ENCODE results near the gene ELMOD3. TPM values are rescaled to one million over a fixed set of nuclear protein-coding genes. Genes with fewer than 3 reads are reported as not detected.

Gene ELMOD3
- total and polyA plus RNA-seq, 2 of the 8 experiments (the other 6 are each of a cell fraction or from before 2014, with no cell fraction given), result 8.5 to 10.2 TPM

GRCh38 chr2:85354286-85355072 lies at the start of gene ELMOD3, which contains the start of gene RETSAT (continued):
- TF ChIP-seq ATF3 (IDR thresholded peaks at IDR 0.05; ENCODE audit: insufficient read depth, low read depth, low read length) (no peak), SP2 (IDR thresholded peaks at IDR 0.05; ENCODE audit: low read length) (no peak), FOSL1 (IDR thresholded peaks at IDR 0.05; ENCODE audit: insufficient read depth, low read depth, low read length) (no peak), CHD2 (IDR thresholded peaks at IDR 0.05; ENCODE audit: low read length) (peak; percentile 61; the same call in 1 of the 2 replicates), HDAC2 (IDR thresholded peaks at IDR 0.05; ENCODE audit: borderline replicate concordance in 1 of 2, low read depth in 2 of 2, low read length in 2 of 2) (no peak), KDM4A (IDR thresholded peaks at IDR 0.05; ENCODE audit: low read depth, low read length, severe bottlenecking) (peak; percentile 51), SAP30 (IDR thresholded peaks at IDR 0.05; ENCODE audit: insufficient read depth, insufficient replicate concordance, low read length) (no peak), SIX5 (IDR thresholded peaks at IDR 0.05; ENCODE audit: low read depth, low read length) (peak; percentile 92), CREB1 (IDR thresholded peaks at IDR 0.05) (no peak; the same call in 1 of the 2 replicates), JUND (IDR thresholded peaks at IDR 0.05; ENCODE audit: low read length) (no peak), JUN (IDR thresholded peaks at IDR 0.05; ENCODE audit: low read depth, low read length) (no peak), GABPA (IDR thresholded peaks at IDR 0.05; ENCODE audit: borderline replicate concordance, insufficient read depth, low read length) (no peak), EGR1 (IDR thresholded peaks at IDR 0.05; ENCODE audit: borderline replicate concordance, low read depth, low read length) (no peak), ZNF274 (IDR thresholded peaks at IDR 0.05; ENCODE audit: borderline replicate concordance, extremely low read depth, low read length) (no peak), GTF2F1 (IDR thresholded peaks at IDR 0.05; ENCODE audit: borderline replicate concordance, low read depth, low read length) (peak; percentile 70; the same call in 1 of the 2 replicates), EZH2 (IDR thresholded peaks at IDR 0.05; ENCODE audit: low read depth, low read length, severe bottlenecking) (no peak), RBBP5 (IDR thresholded peaks at IDR 0.05; ENCODE audit: borderline replicate concordance, low read depth, low read length) (no peak), SP4 (IDR thresholded peaks at IDR 0.05; ENCODE audit: low read length) (no peak), TAF7 (optimal IDR thresholded peaks at IDR 0.05; ENCODE audit: borderline replicate concordance, low read depth, low read length) (peak; percentile 92), SRF (IDR thresholded peaks at IDR 0.05; ENCODE audit: low read depth, low read length) (no peak), MAFK (IDR thresholded peaks at IDR 0.05; ENCODE audit: low read depth, low read length) (no peak), BCL11A (IDR thresholded peaks at IDR 0.05; ENCODE audit: low read depth in 2 of 2, low read length in 2 of 2) (no peak), RNF2 (IDR thresholded peaks at IDR 0.05; ENCODE audit: borderline replicate concordance, low read depth, low read length, missing control alignments, poor library complexity, severe bottlenecking) (no peak)

All from H1 (cell line).